ENCODE measurements around the gene CCDC187.
"Not testable (repeated sequence)": the region's sequence is repeated elsewhere in the genome, so short reads cannot be mapped to it uniquely, and the experiment has no call there.

Gene CCDC187

DNA sequence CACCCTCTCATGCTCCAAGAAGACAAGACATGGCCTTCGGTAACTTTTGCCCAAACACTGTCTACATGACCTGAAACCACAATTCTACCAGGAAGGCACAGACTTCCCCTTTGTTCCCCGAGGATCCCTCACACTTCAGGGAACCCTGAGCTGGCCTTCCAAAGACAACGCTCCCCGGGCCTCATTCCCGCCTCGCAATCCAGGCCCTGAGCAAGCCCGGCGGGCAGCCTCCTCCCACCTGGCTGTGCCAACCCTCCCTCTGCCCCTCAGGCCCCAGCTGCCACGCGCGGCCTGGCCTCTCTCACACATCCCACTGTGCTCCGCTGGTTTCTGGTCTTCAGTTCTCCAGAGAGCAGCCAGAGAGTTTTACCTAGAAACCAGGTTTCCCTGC, 65.6 kb downstream of the CCDC187 start:
- DNase-seq (ENCODE audit: low spot score), result no peak

DNA sequence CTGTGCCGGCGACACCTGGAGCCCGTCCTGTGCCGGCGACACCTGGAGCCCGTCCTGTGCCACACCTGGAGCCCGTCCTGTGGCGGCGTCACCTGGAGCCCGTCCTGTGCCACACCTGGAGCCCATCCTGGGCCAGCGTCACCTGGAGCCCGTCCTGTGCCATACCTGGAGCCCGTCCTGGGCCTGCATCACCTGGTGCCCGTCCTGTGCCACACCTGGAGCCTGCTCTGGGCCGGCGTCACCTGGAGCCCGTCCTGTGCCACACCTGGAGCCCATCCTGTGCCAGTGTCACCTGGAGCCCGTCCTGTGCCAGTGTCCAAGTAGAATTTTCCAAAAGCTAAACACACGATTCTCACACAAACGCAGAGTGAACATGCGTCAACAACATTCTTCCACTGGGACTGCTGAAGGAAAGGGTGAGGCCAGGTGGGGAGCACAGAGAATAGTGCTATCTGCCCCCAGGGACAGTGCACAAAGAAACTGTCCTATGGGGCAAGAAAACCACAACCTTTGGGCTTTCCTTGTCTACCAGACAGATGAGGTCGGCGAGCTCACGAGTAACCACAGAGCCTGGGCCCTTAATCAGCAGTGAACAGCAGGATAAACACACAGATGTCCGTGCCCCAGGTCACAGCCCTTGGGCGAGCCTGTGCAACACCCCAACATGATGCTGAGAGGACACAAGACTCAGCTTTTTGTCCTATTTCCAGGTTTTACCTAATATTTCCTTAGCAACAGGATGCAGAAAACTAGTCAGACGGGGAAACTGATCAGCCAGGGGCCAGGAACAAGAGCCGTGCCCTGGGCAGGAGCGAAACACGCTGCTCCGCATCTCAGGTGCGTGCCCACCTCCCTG, 66.2 kb downstream of the CCDC187 start:
- DNase-seq (ENCODE audit: low spot score), result no peak

DNA sequence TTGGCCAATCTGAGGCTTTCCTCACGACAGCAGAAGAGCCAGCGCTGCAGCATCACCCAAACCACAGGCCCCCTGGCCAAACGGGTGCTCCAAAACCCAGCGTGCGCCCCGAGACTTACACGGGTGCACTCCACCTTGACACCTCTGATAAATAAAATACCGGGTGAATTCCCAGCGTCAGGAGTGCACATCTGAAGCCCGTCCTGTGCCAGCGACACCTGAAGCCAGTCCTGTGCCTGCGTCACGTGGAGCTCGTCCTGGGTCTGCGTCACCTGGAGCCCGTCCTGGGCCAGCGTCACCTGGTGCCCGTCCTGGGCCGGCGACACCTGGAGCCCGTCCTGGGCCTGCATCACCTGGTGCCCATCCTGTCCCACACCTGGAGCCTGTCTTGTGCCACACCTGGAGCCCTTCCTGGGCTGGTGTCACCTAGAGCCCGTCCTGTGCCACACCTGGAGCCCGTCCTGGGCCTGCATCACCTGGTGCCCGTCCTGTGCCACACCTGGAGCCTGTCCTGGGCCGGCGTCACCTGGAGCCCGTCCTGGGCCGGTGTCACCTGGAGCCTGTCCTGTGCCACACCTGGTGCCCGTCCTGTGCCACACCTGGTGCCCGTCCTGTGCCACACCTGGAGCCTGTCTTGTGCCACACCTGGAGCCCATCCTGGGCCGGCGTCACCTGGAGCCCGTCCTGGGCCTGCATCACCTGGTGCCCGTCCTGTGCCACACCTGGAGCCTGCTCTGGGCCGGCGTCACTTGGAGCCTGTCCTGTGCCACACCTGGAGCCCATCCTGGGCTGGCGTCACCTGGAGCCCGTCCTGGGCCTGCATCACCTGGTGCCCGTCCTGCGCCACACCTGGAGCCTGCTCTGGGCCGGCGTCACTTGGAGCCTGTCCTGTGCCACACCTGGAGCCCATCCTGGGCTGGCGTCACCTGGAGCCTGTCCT, 67.2 kb downstream of the CCDC187 start:
- DNase-seq (ENCODE audit: low spot score), result not testable (repeated sequence)

- no peak for DNase-seq (ENCODE audit: low spot score)
These were observed 68.0 kb downstream of the CCDC187 start for GRCh38 chr9:136235709-136236455.

DNA sequence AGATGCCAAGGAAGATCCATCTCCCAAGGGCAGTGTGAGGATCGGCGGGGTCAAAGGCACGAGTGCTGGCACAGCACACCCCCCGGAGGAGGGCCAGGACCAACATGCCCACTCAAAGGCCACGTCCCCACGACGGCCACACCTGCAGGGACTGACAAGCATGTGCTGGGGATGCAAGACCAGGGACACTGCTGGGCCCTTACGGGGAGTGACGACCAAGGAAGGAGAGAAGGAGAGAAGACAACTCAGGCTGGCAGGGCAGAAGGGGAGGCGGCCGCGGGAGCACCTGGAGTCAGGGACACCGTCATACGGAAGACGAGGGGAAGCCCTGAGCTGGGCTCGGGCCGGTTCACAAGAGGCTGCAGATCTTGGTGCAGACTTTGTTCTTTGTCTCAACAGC, 68.7 kb downstream of the CCDC187 start:
- no peak for DNase-seq (ENCODE audit: low spot score)

GRCh38 chr9:136234597-136234996, 69.3 kb downstream of the CCDC187 start:
- no peak for DNase-seq (ENCODE audit: low spot score)

- DNase-seq (ENCODE audit: low spot score), result no peak
These were observed 70.0 kb downstream of the CCDC187 start for GRCh38 chr9:136233868-136234267.

DNA sequence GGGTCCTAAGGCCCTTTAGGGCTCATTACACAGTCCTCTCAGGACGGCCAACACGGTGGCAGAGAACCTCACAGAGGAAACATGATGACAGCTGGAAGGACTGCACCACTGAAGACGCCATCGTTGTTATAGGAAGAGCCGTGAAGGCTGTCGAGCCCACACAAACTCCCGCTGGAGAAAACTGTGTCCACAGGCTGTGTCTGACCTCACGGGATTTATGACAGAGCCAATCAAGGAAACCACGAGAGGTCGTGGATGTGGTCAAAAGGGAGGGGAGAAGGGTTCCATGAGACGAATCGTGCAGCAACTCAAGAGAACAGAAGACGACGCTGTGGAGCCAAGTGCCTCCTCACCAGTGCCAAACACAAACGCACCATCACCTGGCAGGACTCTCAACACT, 70.5 kb downstream of the CCDC187 start:
- DNase-seq (ENCODE audit: low spot score), result no peak

DNA sequence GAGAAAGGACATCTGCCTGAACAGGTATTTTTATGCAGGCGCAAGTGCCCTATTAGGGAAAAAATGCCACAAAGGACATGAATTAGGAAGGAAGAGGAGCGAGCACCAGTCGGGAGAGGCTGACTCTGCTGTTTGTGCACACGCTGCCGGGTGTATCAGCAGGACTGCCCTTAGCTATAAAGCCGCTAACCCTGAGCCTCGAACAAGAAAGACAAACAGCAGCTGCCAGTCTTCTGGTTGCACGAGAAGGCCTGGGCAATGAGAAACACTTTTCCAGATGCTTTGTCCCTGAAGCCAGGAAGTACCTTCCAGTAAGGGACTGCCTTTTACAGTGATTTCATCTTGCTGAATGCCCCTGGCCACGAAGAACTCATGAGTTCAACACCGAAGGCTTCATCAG, 70.9 kb downstream of the CCDC187 start:
- no peak for DNase-seq (ENCODE audit: low spot score)

DNA sequence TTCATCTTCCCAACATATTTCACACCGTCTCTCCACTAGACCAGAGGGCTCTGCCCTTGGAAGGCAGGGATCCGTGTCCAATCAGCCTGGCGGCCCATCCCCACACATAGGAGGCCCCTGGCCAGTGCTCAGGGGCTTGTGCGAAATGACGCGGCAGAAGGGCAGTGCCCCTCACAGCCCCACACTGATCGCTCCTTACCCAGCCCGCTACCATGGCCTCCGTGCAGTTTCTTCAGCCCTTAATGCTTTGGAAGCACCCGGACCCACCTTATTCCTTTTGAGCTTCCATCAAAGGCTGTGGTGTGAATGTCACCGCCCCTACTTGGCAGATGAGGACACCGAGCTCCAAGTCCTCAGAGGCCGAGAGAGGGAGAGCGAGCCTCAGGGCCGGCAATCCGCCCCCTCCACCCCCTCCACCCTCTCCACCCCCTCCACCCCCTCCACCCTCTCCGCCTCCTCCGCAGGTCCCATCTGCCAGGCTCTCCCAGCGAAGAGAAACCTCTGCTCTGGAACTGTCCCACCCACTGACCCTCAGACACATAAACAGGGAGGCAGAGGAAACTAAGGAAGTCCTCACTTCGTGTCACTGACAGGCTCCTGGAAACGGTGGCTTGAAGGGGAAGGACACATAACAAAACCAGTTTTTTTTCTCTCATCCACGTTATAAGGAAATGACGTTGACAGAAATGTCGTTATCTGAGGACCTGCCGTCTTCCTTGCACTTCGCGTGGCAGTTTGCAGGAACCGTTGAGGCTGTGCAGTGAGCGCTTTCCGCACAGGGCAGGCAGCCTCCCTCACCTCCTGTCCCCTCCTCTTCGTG, 72.2 kb downstream of the CCDC187 start:
- no peak for DNase-seq (ENCODE audit: low spot score)

- no peak for DNase-seq (ENCODE audit: low spot score)
These were observed 73.1 kb downstream of the CCDC187 start for GRCh38 chr9:136230773-136231172.

GRCh38 chr9:136230365-136230764, 73.5 kb downstream of the CCDC187 start:
- no peak for DNase-seq (ENCODE audit: low spot score)

DNA sequence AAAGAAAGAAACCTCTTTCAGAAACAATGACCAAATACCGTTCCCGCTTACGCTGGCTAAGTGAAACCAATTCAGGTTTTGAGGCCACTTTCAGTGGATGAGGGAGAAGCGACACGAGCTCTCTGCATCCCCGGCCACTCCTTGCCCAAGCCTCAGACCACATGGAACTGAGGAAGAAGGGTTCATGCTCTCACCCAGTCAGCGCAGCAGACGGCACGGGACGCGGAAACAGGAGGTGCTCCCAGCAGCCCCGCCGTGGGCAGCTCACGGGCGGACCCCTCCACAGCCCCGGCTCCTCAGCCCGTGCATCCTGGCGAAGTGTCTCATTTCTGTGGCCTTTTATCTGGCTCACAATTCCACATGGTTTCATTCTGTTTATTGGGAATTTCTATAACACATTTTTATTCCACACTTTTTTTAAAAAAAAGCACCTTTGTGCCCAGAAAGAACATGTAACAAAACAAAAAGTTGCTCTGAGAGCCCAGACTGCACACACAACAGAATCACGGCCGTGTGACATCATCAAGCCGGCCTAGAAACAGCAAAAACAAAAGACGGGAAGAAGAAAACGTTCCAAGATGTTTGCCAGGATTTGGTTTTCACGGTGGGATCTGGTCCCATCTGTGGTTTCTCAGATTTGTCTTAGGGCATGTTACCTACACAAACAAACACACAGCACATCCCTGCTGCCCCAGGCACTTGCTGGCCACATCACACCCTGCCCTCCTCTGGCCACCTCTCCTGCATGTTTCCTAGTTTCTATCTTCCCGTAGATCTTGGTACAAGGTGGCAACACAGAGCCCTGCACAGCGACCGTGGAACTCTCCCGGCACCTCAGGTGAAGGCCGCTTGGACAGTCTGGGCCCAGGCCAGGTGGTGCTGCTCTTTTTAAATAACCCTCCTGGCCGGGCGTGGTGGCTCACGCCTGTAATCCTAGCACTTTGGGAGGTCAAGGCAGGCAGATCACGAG, 74.5 kb downstream of the CCDC187 start:
- DNase-seq (ENCODE audit: low spot score), result no peak

GRCh38 chr9:136228107-136228875, 75.6 kb downstream of the CCDC187 start:
- no peak for DNase-seq (ENCODE audit: low spot score)

DNA sequence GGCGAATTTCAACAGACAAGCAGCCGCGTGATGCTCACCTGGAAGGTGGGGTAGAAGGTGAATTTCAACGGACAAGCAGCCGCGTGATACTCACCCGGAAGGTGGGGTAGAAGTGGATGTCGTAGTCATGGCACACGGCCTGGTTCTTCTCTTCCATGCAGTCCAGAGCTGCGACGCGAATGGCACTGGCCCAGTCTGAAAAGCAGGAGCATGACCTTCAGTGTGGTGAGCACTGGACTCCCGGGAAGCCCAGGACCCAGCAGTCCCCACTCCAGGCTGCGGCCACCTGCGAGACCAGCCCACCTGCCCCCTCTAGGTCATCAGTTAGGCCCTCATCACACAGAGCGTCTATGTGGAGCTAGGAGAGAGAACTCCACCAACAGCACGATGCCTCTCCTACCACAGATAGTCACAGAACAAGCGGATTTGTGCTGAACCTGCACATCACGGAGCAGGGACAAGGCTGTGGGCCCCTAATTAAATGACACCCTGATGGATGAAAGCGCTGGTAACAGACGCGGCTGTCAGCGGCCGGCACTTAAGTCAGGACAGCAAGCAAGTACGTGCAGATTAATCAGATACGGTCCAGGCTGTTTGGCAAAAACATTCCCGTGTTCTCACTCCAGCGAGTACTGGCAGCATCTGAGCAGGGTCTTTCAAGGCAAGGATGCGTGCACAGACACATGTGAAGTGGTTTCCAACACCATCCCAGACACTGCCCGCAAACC, 77.0 kb downstream of the CCDC187 start:
- no peak for DNase-seq (ENCODE audit: low spot score)

- DNase-seq (ENCODE audit: low spot score), result peak; percentile 97
These were observed 77.9 kb downstream of the CCDC187 start for GRCh38 chr9:136225748-136226679.

DNA sequence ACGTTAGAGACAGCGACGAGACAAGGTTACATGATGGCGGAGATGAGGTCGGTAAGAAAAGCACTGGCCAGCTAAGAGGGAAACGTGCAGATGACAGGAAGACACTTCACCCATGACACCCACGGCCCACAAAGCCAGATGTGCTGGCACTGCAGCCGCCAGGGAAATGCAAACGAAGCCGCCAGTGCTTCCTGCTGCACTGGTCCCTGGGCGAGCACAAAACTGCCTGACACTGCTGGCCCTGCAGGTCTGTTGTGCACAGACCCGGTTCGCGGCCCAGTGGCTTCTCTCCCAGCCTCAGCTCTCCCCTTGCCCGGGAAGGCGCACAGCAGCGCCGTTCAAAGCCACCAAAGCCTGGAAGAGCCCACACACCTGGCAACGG, 78.5 kb downstream of the CCDC187 start:
- no peak for DNase-seq (ENCODE audit: low spot score)
